ENCODE data around the gene METTL2A.
"Not testable (repeated sequence)": the region's sequence is repeated elsewhere in the genome, so short reads cannot be mapped to it uniquely, and the experiment has no call there.

The METTL2A gene

DNA sequence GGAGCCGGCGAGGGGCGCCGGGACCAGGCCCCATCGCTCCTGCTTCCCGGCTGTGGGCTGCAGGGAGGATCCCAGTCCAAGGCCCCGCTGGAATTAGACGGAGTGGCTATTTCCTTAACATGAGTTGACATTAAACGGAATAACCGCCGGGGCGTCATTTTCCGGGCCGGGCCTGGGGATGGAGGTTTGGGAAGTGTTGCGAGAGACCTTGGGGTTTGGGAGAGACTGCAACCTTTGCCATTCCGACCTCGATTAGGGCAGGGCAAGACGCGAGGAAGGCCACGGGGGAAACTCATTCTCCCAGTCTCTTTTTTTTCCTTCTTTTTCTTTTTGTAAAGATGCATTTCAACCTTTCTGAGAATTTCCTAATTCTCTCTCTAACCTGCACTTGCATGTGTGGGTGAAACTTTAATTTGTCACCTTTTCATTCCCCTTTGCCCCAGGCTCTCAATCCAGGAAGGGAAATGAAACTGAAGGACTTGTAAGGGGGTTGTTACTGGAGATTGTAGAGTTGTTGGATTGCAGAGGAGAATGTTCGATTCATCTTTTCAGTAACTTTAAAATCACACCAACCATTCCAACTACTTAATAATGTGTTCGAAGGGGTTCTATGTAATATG is 56.1 kb downstream of the METTL2A start:
- not testable (repeated sequence) for H2BK12ac ChIP-seq (ENCODE audit: low read length); H2AK5ac ChIP-seq (ENCODE audit: low read length); H3K27me3 ChIP-seq (ENCODE audit: insufficient read depth, low read length); H3K36me3 ChIP-seq (ENCODE audit: control insufficient read depth in 1 of 2, insufficient read depth in 2 of 2, low read length in 2 of 2); H3K23ac ChIP-seq (ENCODE audit: low read length); H2AFZ ChIP-seq (ENCODE audit: insufficient read depth, low read length, poor library complexity); H3K79me1 ChIP-seq (ENCODE audit: low read length); H3K4me1 ChIP-seq (ENCODE audit: control insufficient read depth in 1 of 2, insufficient read depth in 2 of 2, low read length in 2 of 2); H3K9me3 ChIP-seq (ENCODE audit: insufficient read depth, low read depth, low read length)
- H3K4me3 ChIP-seq (ENCODE audit: low read depth, low read length) = peak overlapping the region; percentile 85
- H4K91ac ChIP-seq (ENCODE audit: low read depth, low read length) = peak overlapping the region; percentile 77
- WGBS (ENCODE audit: extremely low coverage, insufficient coverage, insufficient read length) = no CpG with 5 or more reads among the region's 22 CpGs
- peak overlapping the region; percentile 86 for H3K9ac ChIP-seq (ENCODE audit: low read length)
- H3K4me2 ChIP-seq (ENCODE audit: low read length) = peak overlapping the region; percentile 68
- H4K8ac ChIP-seq (ENCODE audit: low read depth, low read length) = peak overlapping the region; percentile 79
- peaks cover 12% of the 10 kb centered on the region for H3K79me2 ChIP-seq (ENCODE audit: control insufficient read depth, insufficient read depth, low read length, poor library complexity)
- peak overlapping the region; percentile 56 for H2BK5ac ChIP-seq (ENCODE audit: low read depth, low read length, poor library complexity)
- peak overlapping the region; percentile 86 for H3K4ac ChIP-seq (ENCODE audit: low read depth, low read length)
- peak overlapping the region; percentile 30 for H3K18ac ChIP-seq (ENCODE audit: low read length)
- peak overlapping the region; percentile 33 for H2BK120ac ChIP-seq (ENCODE audit: insufficient read depth, low read length, poor library complexity)
- H4K12ac ChIP-seq (ENCODE audit: low read depth, low read length) = peak overlapping the region; percentile 7
- H3K27ac ChIP-seq (ENCODE audit: low read depth, low read length) = peak overlapping the region; percentile 14
- H3K14ac ChIP-seq (ENCODE audit: low read length) = peak overlapping the region; percentile 19
- peak; percentile 10 to 35 for DNase-seq

DNA sequence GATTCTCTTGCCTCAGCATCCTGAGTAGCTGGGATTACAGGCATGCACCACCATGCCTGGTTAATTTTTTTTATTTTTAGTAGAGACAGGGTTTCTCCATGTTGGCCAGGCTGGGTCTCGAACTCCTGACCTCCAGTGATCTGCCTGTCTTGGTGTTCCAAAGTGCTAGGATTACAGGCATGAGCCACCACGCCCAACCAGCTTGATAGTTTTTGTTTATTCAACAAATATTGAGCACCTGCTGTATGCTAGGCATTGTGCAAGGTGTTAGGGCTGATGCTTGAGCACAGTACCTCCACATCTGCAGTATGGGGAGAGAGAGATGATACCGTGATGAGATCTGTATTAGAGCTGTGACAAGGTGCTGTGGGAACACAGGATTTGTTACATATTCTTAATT is 58.9 kb downstream of the METTL2A start:
- not testable (repeated sequence) for H4K12ac ChIP-seq (ENCODE audit: low read depth, low read length); H2BK5ac ChIP-seq (ENCODE audit: low read depth, low read length, poor library complexity); H2BK120ac ChIP-seq (ENCODE audit: insufficient read depth, low read length, poor library complexity); H3K27me3 ChIP-seq (ENCODE audit: insufficient read depth, low read length); H2AK5ac ChIP-seq (ENCODE audit: low read length); H3K23ac ChIP-seq (ENCODE audit: low read length); H3K36me3 ChIP-seq (ENCODE audit: control insufficient read depth in 1 of 2, insufficient read depth in 2 of 2, low read length in 2 of 2); H3K14ac ChIP-seq (ENCODE audit: low read length); H2BK12ac ChIP-seq (ENCODE audit: low read length); H3K9ac ChIP-seq (ENCODE audit: low read length); H3K9me3 ChIP-seq (ENCODE audit: insufficient read depth, low read depth, low read length); H3K27ac ChIP-seq (ENCODE audit: low read depth, low read length); H2AFZ ChIP-seq (ENCODE audit: insufficient read depth, low read length, poor library complexity); DNase-seq; H4K8ac ChIP-seq (ENCODE audit: low read depth, low read length); H3K18ac ChIP-seq (ENCODE audit: low read length); H3K4me3 ChIP-seq (ENCODE audit: low read depth, low read length); H4K91ac ChIP-seq (ENCODE audit: low read depth, low read length); H3K4me2 ChIP-seq (ENCODE audit: low read length); H3K79me1 ChIP-seq (ENCODE audit: low read length); H3K4me1 ChIP-seq (ENCODE audit: control insufficient read depth in 1 of 2, insufficient read depth in 2 of 2, low read length in 2 of 2)
- Histone ChIP-seq H3K79me2 (ENCODE audit: control insufficient read depth, insufficient read depth, low read length, poor library complexity) (peaks cover 12% of the 10 kb centered on the region), H3K4ac (ENCODE audit: low read depth, low read length) (peak overlapping the region; percentile 79)
- no CpG with 5 or more reads among the region's 3 CpGs for WGBS (ENCODE audit: extremely low coverage, insufficient coverage, insufficient read length)

DNA sequence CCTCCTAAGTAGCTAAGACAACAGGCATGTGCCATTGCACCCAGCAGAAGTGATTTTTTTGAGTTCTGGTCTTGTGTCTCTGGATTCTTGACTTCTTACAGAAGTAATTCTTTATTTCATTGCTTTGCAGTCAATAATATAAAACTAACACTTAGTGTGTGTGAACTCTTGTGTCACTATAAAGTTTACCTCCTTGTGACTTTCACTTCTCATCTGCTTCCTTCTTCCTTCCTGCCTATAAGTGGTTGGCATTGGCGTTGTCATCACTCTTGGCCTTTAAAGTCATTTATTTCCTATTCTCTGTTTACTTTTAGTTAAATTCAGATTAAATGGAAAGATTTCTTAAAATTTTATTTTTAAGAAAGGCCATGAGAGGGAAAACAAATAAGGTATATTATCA is 67.3 kb downstream of the METTL2A start:
- H3K79me2 ChIP-seq (ENCODE audit: control insufficient read depth, insufficient read depth, low read length, poor library complexity); H4K91ac ChIP-seq (ENCODE audit: low read depth, low read length); H3K27me3 ChIP-seq (ENCODE audit: insufficient read depth, low read length); H3K18ac ChIP-seq (ENCODE audit: low read length); H3K4me3 ChIP-seq (ENCODE audit: low read depth, low read length); DNase-seq; H3K9me3 ChIP-seq (ENCODE audit: insufficient read depth, low read depth, low read length); H4K8ac ChIP-seq (ENCODE audit: low read depth, low read length); H3K4me2 ChIP-seq (ENCODE audit: low read length); H3K14ac ChIP-seq (ENCODE audit: low read length); H3K79me1 ChIP-seq (ENCODE audit: low read length); H3K4ac ChIP-seq (ENCODE audit: low read depth, low read length); H2AFZ ChIP-seq (ENCODE audit: insufficient read depth, low read length, poor library complexity); H3K23ac ChIP-seq (ENCODE audit: low read length); H2BK5ac ChIP-seq (ENCODE audit: low read depth, low read length, poor library complexity); H3K27ac ChIP-seq (ENCODE audit: low read depth, low read length); H2BK12ac ChIP-seq (ENCODE audit: low read length); H2AK5ac ChIP-seq (ENCODE audit: low read length); H3K36me3 ChIP-seq (ENCODE audit: control insufficient read depth in 1 of 2, insufficient read depth in 2 of 2, low read length in 2 of 2); H3K4me1 ChIP-seq (ENCODE audit: control insufficient read depth in 1 of 2, insufficient read depth in 2 of 2, low read length in 2 of 2); H3K9ac ChIP-seq (ENCODE audit: low read length); H2BK120ac ChIP-seq (ENCODE audit: insufficient read depth, low read length, poor library complexity); H4K12ac ChIP-seq (ENCODE audit: low read depth, low read length): not testable (repeated sequence)
- WGBS (ENCODE audit: extremely low coverage, insufficient coverage, insufficient read length) = no CpG with 5 or more reads among the region's 1 CpG

DNA sequence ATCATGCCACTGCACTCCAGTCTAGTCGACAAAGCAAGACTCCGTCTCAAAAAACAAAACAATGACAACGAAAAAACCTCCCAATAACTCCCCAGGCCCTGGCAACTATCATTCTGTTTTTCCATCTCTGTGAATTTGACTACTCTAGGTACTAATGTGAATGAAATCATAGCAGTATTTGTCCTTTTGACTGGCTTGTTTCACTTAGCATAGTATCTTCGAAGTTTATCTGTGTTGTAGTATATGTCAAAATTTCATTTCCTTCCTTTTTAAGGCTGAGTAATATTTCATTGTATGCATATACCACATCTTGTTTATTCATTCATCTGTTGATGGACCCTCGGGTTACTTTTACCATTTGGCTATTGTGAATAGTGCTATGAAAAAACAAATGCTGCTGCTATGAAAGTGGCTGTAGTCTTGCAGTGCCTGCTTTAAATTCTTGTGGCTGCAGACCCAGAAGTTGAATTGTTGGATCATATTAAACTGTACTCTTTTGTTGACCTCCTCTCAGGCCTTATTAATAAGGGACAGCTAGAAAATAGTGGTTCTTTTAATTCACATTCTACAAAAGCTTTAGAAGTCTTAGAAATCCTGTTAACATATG is 69.5 kb downstream of the METTL2A start:
- H3K9ac ChIP-seq (ENCODE audit: low read length); H3K4me2 ChIP-seq (ENCODE audit: low read length); H3K23ac ChIP-seq (ENCODE audit: low read length); H4K8ac ChIP-seq (ENCODE audit: low read depth, low read length); H2BK5ac ChIP-seq (ENCODE audit: low read depth, low read length, poor library complexity); H3K18ac ChIP-seq (ENCODE audit: low read length); H3K79me1 ChIP-seq (ENCODE audit: low read length); H4K91ac ChIP-seq (ENCODE audit: low read depth, low read length); H3K79me2 ChIP-seq (ENCODE audit: control insufficient read depth, insufficient read depth, low read length, poor library complexity); H3K4me3 ChIP-seq (ENCODE audit: low read depth, low read length); H4K12ac ChIP-seq (ENCODE audit: low read depth, low read length); H3K4ac ChIP-seq (ENCODE audit: low read depth, low read length); H3K27ac ChIP-seq (ENCODE audit: low read depth, low read length); H2BK12ac ChIP-seq (ENCODE audit: low read length); H2AK5ac ChIP-seq (ENCODE audit: low read length); H3K27me3 ChIP-seq (ENCODE audit: insufficient read depth, low read length); H3K36me3 ChIP-seq (ENCODE audit: control insufficient read depth in 1 of 2, insufficient read depth in 2 of 2, low read length in 2 of 2); H3K14ac ChIP-seq (ENCODE audit: low read length); H3K9me3 ChIP-seq (ENCODE audit: insufficient read depth, low read depth, low read length); DNase-seq; H2BK120ac ChIP-seq (ENCODE audit: insufficient read depth, low read length, poor library complexity); H2AFZ ChIP-seq (ENCODE audit: insufficient read depth, low read length, poor library complexity); H3K4me1 ChIP-seq (ENCODE audit: control insufficient read depth in 1 of 2, insufficient read depth in 2 of 2, low read length in 2 of 2): not testable (repeated sequence)
- no CpG with 5 or more reads among the region's 5 CpGs for WGBS (ENCODE audit: extremely low coverage, insufficient coverage, insufficient read length)
